Activated CD4-positive, alpha-beta T cell treated with anti-CD3 and anti-CD28 coated beads, Interleukin-2, amount 10 ng/mL, durations not matched to agents 7 days and 5 days (primary cell): ENCODE results near the gene DNLZ. TPM values are rescaled to one million over a fixed set of nuclear protein-coding genes. Genes with fewer than 3 reads are reported as not detected.

ENCODE experiments used
- CTCF ChIA-PET: fragments of 350-600 bp; sonication (Branson Sonifier 250); formaldehyde crosslinking; loops from one replicate; lab custom pipeline; 2021; ENCODE audit warnings: antibody characterized with exemption; lab: Charles Lee
- POLR2A ChIA-PET: fragments of 350-600 bp; sonication (Branson Sonifier 250); formaldehyde crosslinking; loops from one replicate; lab custom pipeline; 2021; ENCODE audit warnings: antibody characterized with exemption; lab: Charles Lee
- DNase-seq: peaks from one replicate; pipeline ENCODE4 v3.0.0-alpha.2; 2020
- H3K27ac Mint-ChIP-seq: one replicate; pipeline ENCODE4 v1.8.0; 2021; ENCODE audit warnings: mild to moderate bottlenecking, moderate library complexity, mixed read lengths
- H3K27me3 Mint-ChIP-seq: one replicate; pipeline ENCODE4 v1.8.0; 2021; ENCODE audit warnings: mixed read lengths
- H3K36me3 Mint-ChIP-seq: one replicate; pipeline ENCODE4 v1.8.0; 2021; ENCODE audit warnings: low read depth, mixed read lengths
- H3K4me1 Mint-ChIP-seq: one replicate; pipeline ENCODE4 v1.8.0; 2021; ENCODE audit warnings: mixed read lengths
- H3K4me3 Mint-ChIP-seq: one replicate; pipeline ENCODE4 v1.8.0; 2021; ENCODE audit warnings: mild to moderate bottlenecking, moderate library complexity, mixed read lengths
- H3K9me3 Mint-ChIP-seq: one replicate; pipeline ENCODE4 v1.8.0; 2021; ENCODE audit warnings: mixed read lengths
- total RNA-seq, 2 experiments: library from RNA; stranded (reverse); gene quantifications; one replicate each; pipeline ENCODE4 v1.2.3, GENCODE V29; 2021

The DNLZ gene
- total RNA-seq, 2 experiments from 2014 or later = 13.1 to 14.6 TPM

DNA sequence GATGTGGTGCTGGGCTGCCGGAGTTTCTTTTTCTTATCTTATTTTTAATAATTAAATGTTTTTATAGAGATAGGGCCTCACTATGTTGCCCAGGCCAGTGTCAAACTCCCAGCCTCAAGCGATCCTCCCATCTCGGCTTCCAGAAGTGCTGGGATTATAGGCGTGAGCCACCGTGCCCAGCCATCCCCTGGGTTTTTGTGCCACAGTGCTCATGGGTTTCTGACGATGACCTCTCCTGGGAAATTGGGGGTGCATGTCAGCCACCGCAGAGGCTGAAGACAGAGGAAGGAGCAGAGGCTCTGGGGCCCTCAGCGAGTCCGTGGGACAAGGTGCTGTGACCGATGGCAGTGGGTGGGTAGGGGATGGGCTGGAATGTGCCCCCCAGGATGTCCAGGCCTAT lies 21.8 kb downstream of the DNLZ start:
- POLR2A ChIA-PET = no interaction called here
- no peak overlapping the region for H3K27ac Mint-ChIP-seq
- CTCF ChIA-PET = no interaction called here

DNA sequence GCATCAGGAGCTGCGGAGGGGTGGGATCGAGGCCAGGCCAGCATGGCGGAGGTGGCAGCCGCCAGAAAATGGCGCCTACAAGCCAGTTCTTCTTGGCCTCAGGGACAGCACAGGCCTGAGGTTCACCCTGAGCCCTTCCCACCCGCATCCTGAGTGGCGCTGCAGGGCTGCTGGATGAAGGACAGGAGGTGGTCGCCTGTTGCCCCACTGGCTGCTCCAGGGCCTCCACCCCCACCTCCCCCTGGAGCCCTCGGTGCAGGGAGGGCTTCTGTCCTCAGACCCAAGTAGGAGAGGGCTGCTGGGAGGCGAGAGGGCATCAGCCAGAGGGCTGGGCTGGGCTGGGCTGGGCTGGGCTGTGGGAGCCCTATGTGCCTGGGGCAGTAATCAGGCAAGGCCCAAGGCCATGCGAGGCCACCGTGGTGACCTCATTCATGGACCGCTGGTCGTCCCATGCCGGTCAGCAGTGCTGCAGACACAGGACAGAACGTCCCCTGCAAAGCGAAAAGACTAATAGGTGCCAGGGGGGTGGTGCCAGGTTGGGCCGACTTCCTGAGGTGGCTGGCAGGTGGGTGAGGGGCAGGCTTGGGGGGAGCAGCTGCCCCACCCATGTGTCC lies 22.4 kb downstream of the DNLZ start:
- Mint-ChIP-seq H3K27ac (no peak overlapping the region), H3K36me3 (no peaks in the 10 kb centered on the region), H3K4me1 (peaks cover 1% of the 10 kb centered on the region), H3K4me3 (no peak overlapping the region), H3K27me3 (no peaks in the 10 kb centered on the region), H3K9me3 (no peaks in the 10 kb centered on the region)
- CTCF ChIA-PET = interaction anchor here (1.6 to 2.5 kb wide), 2 partner anchors 22 to 125 kb away, joined by 3 to 6 read pairs; partner anchors contain the start of gene DNLZ
- POLR2A ChIA-PET = no interaction called here
- no peak for DNase-seq

More for the DNA sequence above, 21.8 kb downstream of the DNLZ start:
- H3K36me3 Mint-ChIP-seq = no peaks in the 10 kb centered on the region
- peaks cover 1% of the 10 kb centered on the region for H3K4me1 Mint-ChIP-seq
- H3K9me3 Mint-ChIP-seq = no peaks in the 10 kb centered on the region
- H3K4me3 Mint-ChIP-seq = no peak overlapping the region
- DNase-seq = no peak
- H3K27me3 Mint-ChIP-seq = no peaks in the 10 kb centered on the region

- ChIA-PET POLR2A (no interaction called here), CTCF (interaction anchor here (1.6 to 2.5 kb wide), 2 partner anchors 23 to 124 kb away, joined by 3 to 6 read pairs; partner anchors contain the start of gene DNLZ)
- no peak overlapping the region for H3K4me3 Mint-ChIP-seq
- H3K36me3 Mint-ChIP-seq = no peaks in the 10 kb centered on the region
- H3K27me3 Mint-ChIP-seq = no peaks in the 10 kb centered on the region
- no peak for DNase-seq
- peaks cover 1% of the 10 kb centered on the region for H3K4me1 Mint-ChIP-seq
- H3K9me3 Mint-ChIP-seq = no peaks in the 10 kb centered on the region
- no peak overlapping the region for H3K27ac Mint-ChIP-seq
Observed at GRCh38 chr9:136340356-136341041, 23.0 kb downstream of the DNLZ start.

- Mint-ChIP-seq H3K36me3 (no peaks in the 10 kb centered on the region), H3K9me3 (no peaks in the 10 kb centered on the region), H3K4me3 (no peak overlapping the region), H3K4me1 (peaks cover 1% of the 10 kb centered on the region), H3K27me3 (no peaks in the 10 kb centered on the region), H3K27ac (no peak overlapping the region)
- no peak for DNase-seq
- ChIA-PET POLR2A (no interaction called here), CTCF (interaction anchor here (0.6 to 2.5 kb wide), 3 partner anchors 23 to 124 kb away, joined by 3 to 6 read pairs (median 3); partner anchors contain the start of gene DNLZ)
Observed at GRCh38 chr9:136339958-136340310, 23.6 kb downstream of the DNLZ start.

- Mint-ChIP-seq H3K4me3 (no peak overlapping the region), H3K27ac (no peak overlapping the region), H3K27me3 (no peaks in the 10 kb centered on the region), H3K4me1 (peaks cover 1% of the 10 kb centered on the region), H3K9me3 (no peaks in the 10 kb centered on the region), H3K36me3 (no peaks in the 10 kb centered on the region)
- DNase-seq = peak; percentile 24
- ChIA-PET CTCF (interaction anchor here (0.6 to 2.5 kb wide), 3 partner anchors 24 to 123 kb away, joined by 3 to 6 read pairs (median 3); partner anchors contain the start of gene DNLZ), POLR2A (no interaction called here)
Observed at GRCh38 chr9:136339173-136339957, 24.2 kb downstream of the DNLZ start.

DNA sequence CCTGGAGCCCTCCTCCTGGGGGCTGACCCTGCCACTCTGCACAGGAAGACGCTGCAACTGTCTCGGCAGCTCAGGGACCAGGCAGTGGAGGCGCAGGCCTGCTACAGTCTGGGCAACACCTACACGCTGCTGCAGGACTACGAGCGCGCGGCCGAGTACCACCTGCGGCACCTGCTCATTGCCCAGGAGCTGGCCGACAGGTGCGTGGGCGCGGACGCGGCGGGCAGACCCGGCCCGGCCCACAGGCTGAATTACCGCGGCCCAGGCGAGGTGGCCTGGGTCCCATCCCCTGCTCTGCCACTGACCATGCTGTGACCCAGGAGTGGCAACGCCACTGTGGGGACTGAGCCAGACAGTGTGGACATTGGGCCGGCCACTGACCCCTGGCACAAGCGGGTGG lies 25.0 kb downstream of the DNLZ start:
- Mint-ChIP-seq H3K27me3 (no peaks in the 10 kb centered on the region), H3K4me1 (peaks cover 1% of the 10 kb centered on the region), H3K4me3 (no peak overlapping the region), H3K36me3 (no peaks in the 10 kb centered on the region), H3K9me3 (no peaks in the 10 kb centered on the region), H3K27ac (no peak overlapping the region)
- ChIA-PET CTCF (no interaction called here), POLR2A (no interaction called here)
- DNase-seq = no peak

- ChIA-PET CTCF (interaction anchor here (1.3 kb wide), 1 partner anchor 26 kb away, joined by 4 read pairs; the partner anchor contains the start of gene DNLZ), POLR2A (no interaction called here)
- Mint-ChIP-seq H3K27ac (no peak overlapping the region), H3K4me1 (no peaks in the 10 kb centered on the region), H3K4me3 (no peak overlapping the region), H3K36me3 (no peaks in the 10 kb centered on the region), H3K9me3 (no peaks in the 10 kb centered on the region), H3K27me3 (no peaks in the 10 kb centered on the region)
- DNase-seq = no peak
Observed at GRCh38 chr9:136337416-136338395, 25.8 kb downstream of the DNLZ start.

GRCh38 chr9:136336881-136337280 lies 26.7 kb downstream of the DNLZ start:
- no peaks in the 10 kb centered on the region for H3K9me3 Mint-ChIP-seq
- no peaks in the 10 kb centered on the region for H3K27me3 Mint-ChIP-seq
- no peak overlapping the region for H3K4me3 Mint-ChIP-seq
- H3K36me3 Mint-ChIP-seq = no peaks in the 10 kb centered on the region
- no peak for DNase-seq
- H3K27ac Mint-ChIP-seq = no peak overlapping the region
- CTCF ChIA-PET = interaction anchor here (1.3 kb wide), 1 partner anchor 26 kb away, joined by 4 read pairs; the partner anchor contains the start of gene DNLZ
- H3K4me1 Mint-ChIP-seq = no peaks in the 10 kb centered on the region
- POLR2A ChIA-PET = no interaction called here

DNA sequence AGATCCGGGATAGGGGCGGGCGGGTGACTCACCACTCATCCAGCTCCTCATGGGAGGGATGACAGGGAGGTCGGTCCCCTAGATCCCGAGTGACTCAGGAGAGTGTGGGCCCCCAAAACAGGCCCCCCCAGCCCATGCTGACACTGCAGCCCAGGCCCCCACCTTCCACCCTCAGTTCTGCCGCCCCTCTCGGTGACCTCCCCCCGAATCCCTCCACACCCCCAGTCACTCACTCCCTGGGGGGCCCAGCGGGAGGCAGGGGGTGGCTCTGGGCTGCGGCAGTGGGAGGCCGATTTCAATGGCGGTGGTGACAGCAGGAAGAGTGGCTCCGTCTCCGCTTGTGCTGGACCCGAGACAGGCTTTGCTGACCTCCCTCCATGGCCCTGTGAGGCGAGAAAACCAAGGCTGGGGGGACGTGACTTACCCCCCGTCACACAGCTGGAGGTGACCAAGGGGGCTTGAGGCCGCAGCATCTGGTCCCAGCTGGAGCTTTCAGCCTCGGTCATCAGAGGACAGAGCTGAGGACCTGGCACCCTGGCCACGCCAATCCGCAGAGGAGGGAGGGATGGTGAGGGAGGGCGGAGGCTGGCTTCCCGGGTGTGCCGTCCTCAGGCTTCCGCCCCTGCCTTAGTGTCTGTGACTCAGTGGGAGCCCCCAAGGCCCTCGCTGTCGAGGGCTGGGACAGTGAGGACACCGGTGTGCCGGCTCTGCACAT lies 27.2 kb downstream of the DNLZ start:
- no peak overlapping the region for H3K27ac Mint-ChIP-seq
- H3K4me1 Mint-ChIP-seq = no peaks in the 10 kb centered on the region
- H3K4me3 Mint-ChIP-seq = no peak overlapping the region
- ChIA-PET POLR2A (no interaction called here), CTCF (interaction anchor here (1.3 kb wide), 1 partner anchor 27 kb away, joined by 4 read pairs; the partner anchor contains the start of gene DNLZ)
- no peaks in the 10 kb centered on the region for H3K36me3 Mint-ChIP-seq
- DNase-seq = no peak
- no peaks in the 10 kb centered on the region for H3K9me3 Mint-ChIP-seq
- no peaks in the 10 kb centered on the region for H3K27me3 Mint-ChIP-seq

DNA sequence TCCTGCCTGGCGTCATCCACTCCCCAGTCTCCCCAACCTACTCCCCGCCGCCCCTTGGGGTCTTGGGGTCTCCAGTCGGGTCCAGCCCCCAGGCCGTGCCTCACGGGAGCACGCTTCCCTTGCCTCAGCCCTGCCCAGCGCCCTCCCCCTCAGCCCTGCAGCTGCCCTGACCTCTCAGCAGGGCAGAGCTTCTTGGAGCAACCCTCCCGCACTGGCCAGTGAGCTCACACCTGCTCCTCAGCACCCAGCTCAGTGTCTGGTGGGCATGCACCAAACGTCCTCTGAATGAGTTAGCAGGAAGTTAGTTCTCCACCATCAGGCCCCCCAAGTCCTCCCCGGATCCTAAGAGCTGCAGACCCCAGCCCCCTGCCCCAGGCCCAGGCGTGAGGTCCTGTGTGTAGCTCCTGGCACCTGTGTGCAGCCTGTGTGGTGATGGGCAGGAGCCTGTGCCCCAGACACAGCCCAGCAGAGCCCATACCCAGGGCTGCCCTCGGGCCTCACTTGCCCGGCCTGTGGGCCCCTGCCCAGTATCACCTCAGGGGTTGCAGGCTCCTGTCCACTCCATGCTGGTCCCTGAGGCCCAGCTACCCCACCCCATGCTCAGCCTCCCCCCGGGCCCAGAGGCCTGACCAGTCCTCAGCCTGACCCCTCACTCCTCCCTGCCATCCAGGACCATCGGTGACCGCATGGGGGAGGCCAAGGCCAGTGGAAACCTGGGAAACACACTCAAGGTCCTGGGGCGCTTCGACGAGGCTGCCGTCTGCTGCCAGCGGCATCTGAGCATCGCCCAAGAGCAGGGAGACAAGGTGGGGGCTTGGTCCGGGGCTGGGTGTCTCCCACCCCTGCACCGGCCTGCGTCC lies 28.0 kb downstream of the DNLZ start:
- no peaks in the 10 kb centered on the region for H3K27me3 Mint-ChIP-seq
- no peak overlapping the region for H3K27ac Mint-ChIP-seq
- H3K36me3 Mint-ChIP-seq = no peaks in the 10 kb centered on the region
- H3K4me3 Mint-ChIP-seq = no peak overlapping the region
- H3K4me1 Mint-ChIP-seq = no peaks in the 10 kb centered on the region
- CTCF ChIA-PET = no interaction called here
- POLR2A ChIA-PET = no interaction called here
- DNase-seq = no peak
- no peaks in the 10 kb centered on the region for H3K9me3 Mint-ChIP-seq

DNA sequence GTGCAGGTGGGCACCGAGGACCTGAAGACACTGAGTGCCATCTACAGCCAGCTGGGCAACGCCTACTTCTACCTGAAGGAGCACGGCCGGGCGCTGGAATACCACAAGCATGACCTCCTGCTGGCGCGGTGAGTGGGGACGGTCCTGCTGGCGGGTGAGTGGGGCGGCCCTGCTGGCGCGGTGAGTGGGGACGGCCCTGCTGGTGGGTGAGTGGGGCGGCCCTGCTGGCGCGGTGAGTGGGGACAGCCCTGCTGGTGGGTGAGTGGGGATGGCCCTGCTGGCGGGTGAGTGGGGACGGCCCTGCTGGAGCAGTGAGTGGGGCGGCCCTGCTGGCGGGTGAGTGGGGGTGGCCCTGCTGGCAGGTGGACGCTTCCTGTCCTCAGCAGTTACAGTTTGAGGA lies 29.0 kb downstream of the DNLZ start:
- CTCF ChIA-PET = no interaction called here

More for the DNA sequence above, 29.0 kb downstream of the DNLZ start:
- Mint-ChIP-seq H3K4me1 (no peaks in the 10 kb centered on the region), H3K27ac (no peak overlapping the region), H3K27me3 (no peaks in the 10 kb centered on the region), H3K9me3 (no peaks in the 10 kb centered on the region), H3K36me3 (no peaks in the 10 kb centered on the region), H3K4me3 (no peak overlapping the region)
- no peak for DNase-seq
- POLR2A ChIA-PET = no interaction called here
